ENCODE results near the gene CBLB.

DNA sequence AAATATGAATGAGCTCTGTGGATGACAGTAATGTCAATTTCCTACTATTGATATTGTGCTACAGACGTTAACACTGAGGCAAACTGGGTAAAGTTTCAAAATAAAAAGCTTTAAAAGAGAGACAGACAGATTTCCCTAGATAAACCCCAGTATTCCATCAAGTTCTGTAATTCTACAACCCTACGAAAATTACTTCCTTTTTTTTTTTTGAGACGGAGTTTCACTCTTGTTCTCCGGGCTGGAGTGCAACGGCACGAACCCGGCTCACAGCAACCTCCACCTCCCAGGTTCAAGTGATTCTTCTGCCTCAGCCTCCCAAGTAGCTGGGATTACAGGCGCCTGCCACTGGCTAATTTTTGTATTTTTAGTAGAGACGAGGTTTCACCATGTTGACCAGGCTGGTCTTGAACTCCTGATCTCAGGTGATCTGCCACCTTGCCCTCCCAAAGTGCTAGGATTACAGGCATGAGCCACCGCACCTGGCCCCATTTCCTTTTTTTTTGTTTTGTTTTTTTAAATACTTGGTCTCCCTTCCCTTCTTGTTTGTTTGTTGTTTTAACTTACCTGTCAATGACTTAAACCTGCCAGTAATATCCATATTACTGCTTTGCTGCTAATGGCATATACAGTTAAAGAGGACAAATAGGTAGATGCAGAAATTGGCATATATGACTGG is 57.2 kb downstream of the CBLB start:
- TF ChIP-seq POLR2A (IDR thresholded peaks at IDR 0.05) = no peak
- TF ChIP-seq, protein P1, sequence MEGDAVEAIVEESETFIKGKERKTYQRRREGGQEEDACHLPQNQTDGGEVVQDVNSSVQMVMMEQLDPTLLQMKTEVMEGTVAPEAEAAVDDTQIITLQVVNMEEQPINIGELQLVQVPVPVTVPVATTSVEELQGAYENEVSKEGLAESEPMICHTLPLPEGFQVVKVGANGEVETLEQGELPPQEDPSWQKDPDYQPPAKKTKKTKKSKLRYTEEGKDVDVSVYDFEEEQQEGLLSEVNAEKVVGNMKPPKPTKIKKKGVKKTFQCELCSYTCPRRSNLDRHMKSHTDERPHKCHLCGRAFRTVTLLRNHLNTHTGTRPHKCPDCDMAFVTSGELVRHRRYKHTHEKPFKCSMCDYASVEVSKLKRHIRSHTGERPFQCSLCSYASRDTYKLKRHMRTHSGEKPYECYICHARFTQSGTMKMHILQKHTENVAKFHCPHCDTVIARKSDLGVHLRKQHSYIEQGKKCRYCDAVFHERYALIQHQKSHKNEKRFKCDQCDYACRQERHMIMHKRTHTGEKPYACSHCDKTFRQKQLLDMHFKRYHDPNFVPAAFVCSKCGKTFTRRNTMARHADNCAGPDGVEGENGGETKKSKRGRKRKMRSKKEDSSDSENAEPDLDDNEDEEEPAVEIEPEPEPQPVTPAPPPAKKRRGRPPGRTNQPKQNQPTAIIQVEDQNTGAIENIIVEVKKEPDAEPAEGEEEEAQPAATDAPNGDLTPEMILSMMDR (IDR thresholded peaks at IDR 0.05) = no peak
